SJCRH30 (cell line): ENCODE measurements around the gene AFF2. TPM values are rescaled to one million over a fixed set of nuclear protein-coding genes. Genes with fewer than 3 reads are reported as not detected.
"Not testable (repeated sequence)": the region's sequence is repeated elsewhere in the genome, so short reads cannot be mapped to it uniquely, and the experiment has no call there.

Source experiments
- DNase-seq, 2 experiments: peaks; one replicate each; pipeline ENCODE4 v3.0.0-alpha.2; 2015 to 2020
- H3K27ac ChIP-seq: fragments of 250-450 bp; sonication (Bioruptor Pico); 2 replicates; pipeline ENCODE4 v1.5.1; 2020; ENCODE audit warnings: mild to moderate bottlenecking, moderate library complexity
- H3K27me3 ChIP-seq: fragments of 250-450 bp; sonication (Bioruptor Pico); 2 replicates; pipeline ENCODE4 v1.5.1; 2020; ENCODE audit warnings: mild to moderate bottlenecking, moderate library complexity
- H3K36me3 ChIP-seq: fragments of 250-450 bp; sonication (Bioruptor Pico); 2 replicates; pipeline ENCODE4 v1.5.1; 2020; ENCODE audit warnings: mild to moderate bottlenecking, moderate library complexity
- H3K4me1 ChIP-seq: fragments of 250-450 bp; sonication (Bioruptor Pico); 2 replicates; pipeline ENCODE4 v1.5.1; 2020; ENCODE audit warnings: mild to moderate bottlenecking, moderate library complexity
- H3K4me3 ChIP-seq: fragments of 250-450 bp; sonication (Bioruptor Pico); 2 replicates; pipeline ENCODE4 v1.5.1; 2020; ENCODE audit warnings: mild to moderate bottlenecking, moderate library complexity
- H3K9me3 ChIP-seq: fragments of 250-450 bp; sonication (Bioruptor Pico); replicated peaks from 2 replicates; pipeline ENCODE4 v1.5.1; 2020; ENCODE audit warnings: mild to moderate bottlenecking, moderate library complexity
- total RNA-seq: library from RNA; depleted of rRNA; stranded (reverse); fragments of >200 nt; shearing (Covaris generic); gene quantifications from 2 replicates; pipeline ENCODE4 v1.2.3, GENCODE V29; 2014

The AFF2 gene
- total RNA-seq, 1 experiment from 2014 or later: 0.06 TPM

GRCh38 chrX:148669175-148669574 is 168.8 kb downstream of the AFF2 start:
- H3K4me3 ChIP-seq, H3K27me3 ChIP-seq, H3K36me3 ChIP-seq, H3K9me3 ChIP-seq, DNase-seq, H3K4me1 ChIP-seq, H3K27ac ChIP-seq: not testable (repeated sequence)

DNA sequence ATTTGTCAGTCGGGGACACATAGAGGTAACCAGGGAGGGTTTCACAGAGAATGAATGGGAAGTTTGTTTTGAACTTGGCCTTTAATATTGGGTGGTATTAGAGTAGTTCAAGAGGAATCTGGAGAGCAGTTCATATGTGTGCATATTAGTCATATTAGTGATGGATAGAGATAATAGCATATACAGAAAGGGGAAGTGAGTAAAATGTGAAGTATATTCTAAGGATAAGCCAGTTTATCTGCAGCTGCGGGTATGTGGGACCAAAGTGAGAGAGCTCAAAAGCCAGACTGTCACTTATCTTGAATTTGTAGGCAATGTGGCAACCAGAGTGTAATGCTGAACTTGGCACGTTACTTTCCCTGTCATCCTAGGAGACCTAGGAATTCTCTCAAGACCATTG is 169.9 kb downstream of the AFF2 start:
- Histone ChIP-seq H3K27ac (no peak overlapping the region), H3K4me3 (no peak overlapping the region), H3K36me3 (no peaks in the 10 kb centered on the region), H3K4me1 (no peaks in the 10 kb centered on the region), H3K27me3 (no peaks in the 10 kb centered on the region), H3K9me3 (no peaks in the 10 kb centered on the region)
- no peak for DNase-seq

DNA sequence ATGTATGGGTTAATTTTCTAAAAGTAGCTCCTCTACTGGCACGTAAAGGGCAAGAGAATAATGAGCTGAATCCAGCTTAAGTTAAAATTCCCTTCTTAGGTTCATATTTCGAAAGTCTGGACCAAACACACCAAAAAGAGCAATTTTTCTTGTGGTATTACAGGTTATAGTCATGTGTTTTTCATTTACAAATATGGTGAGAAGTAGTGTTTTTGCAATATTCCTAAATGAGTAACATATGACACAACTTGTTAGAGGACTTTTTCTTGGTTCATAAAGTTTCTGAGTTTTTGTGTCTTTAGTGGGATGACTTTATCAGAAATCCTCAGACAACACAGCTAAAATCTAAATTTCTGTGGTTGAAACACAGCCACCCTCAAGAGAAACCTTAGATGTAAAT is 172.1 kb downstream of the AFF2 start:
- H3K27ac ChIP-seq: no peak overlapping the region
- H3K9me3 ChIP-seq: no peaks in the 10 kb centered on the region
- no peak for DNase-seq
- H3K4me1 ChIP-seq: no peaks in the 10 kb centered on the region
- no peaks in the 10 kb centered on the region for H3K27me3 ChIP-seq
- H3K36me3 ChIP-seq: no peaks in the 10 kb centered on the region
- no peak overlapping the region for H3K4me3 ChIP-seq

GRCh38 chrX:148681605-148682004 is 181.2 kb downstream of the AFF2 start:
- DNase-seq: no peak
- Histone ChIP-seq H3K36me3 (no peaks in the 10 kb centered on the region), H3K27me3 (no peaks in the 10 kb centered on the region), H3K4me1 (no peaks in the 10 kb centered on the region), H3K27ac (no peak overlapping the region), H3K4me3 (no peak overlapping the region), H3K9me3 (no peaks in the 10 kb centered on the region)

DNA sequence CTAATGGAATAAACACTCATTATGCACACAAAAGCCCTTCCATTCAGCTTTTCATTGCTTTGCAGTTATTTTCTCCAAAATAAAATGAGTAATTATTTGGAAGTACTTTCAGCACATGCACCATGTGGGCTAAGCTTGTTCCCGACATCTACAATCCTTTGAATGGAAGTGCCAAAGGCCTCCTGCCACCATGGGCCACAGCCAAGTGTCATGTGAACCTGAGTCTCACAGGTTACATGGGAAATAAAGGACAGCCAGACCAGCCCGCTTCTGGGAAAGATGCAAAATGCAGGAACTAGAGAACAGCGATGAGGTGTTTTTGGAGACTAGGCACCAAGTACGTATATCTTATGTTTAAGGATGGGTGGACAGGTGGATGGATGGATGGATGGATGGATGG is 181.8 kb downstream of the AFF2 start:
- no peak for DNase-seq
- Histone ChIP-seq H3K36me3 (no peaks in the 10 kb centered on the region), H3K9me3 (no peaks in the 10 kb centered on the region), H3K4me1 (no peaks in the 10 kb centered on the region), H3K27me3 (no peaks in the 10 kb centered on the region), H3K4me3 (no peak overlapping the region), H3K27ac (no peak overlapping the region)

DNA sequence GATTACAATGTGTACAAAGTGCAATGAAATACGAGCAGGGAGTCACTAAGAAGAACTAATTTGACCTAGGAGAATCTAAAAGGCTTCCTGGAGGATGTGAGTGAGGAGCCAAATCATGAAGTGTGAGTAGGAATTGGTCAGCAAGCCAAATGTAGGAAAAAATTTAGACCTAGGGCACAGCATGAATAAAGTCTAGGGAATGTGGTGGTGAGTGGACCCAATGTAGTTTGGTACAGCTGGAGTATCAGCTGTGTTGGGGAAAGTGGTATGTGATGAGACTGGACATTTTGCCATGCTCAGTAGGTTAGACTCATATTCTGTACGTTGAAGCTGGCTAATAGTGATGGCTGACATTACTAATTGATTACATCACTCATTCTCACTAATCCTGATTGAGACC is 191.0 kb downstream of the AFF2 start:
- DNase-seq: peak in 1 of 2 experiments; percentile 0
- no peaks in the 10 kb centered on the region for H3K36me3 ChIP-seq
- no peaks in the 10 kb centered on the region for H3K27me3 ChIP-seq
- H3K9me3 ChIP-seq: no peaks in the 10 kb centered on the region
- H3K27ac ChIP-seq: no peak overlapping the region
- H3K4me3 ChIP-seq: no peak overlapping the region
- H3K4me1 ChIP-seq: no peaks in the 10 kb centered on the region

GRCh38 chrX:148695255-148695654 is 194.8 kb downstream of the AFF2 start:
- H3K27me3 ChIP-seq: no peaks in the 10 kb centered on the region
- H3K36me3 ChIP-seq: no peaks in the 10 kb centered on the region
- DNase-seq: no peak
- no peaks in the 10 kb centered on the region for H3K9me3 ChIP-seq
- H3K27ac ChIP-seq: no peak overlapping the region
- no peak overlapping the region for H3K4me3 ChIP-seq
- no peaks in the 10 kb centered on the region for H3K4me1 ChIP-seq

DNA sequence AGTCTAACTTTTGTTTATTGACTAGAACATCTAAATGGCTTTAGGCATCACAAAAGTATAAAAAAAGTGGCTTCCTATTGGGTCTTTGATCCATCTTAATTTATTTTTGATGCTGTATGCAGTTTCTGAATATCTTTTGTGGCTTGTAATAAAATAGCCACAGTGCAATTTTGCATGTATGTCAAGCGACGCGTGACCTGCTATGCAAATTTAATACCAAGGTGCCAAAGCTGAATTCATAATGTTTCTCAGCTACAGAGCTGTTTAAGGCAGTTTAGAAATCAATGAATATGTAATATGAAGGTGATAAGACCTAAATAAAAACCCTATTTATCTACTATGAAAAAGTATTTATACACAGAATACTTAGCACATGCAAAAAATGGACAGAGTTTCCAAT is 197.8 kb downstream of the AFF2 start:
- no peak overlapping the region for H3K27ac ChIP-seq
- no peak for DNase-seq
- H3K9me3 ChIP-seq: no peaks in the 10 kb centered on the region
- H3K4me1 ChIP-seq: no peaks in the 10 kb centered on the region
- no peaks in the 10 kb centered on the region for H3K36me3 ChIP-seq
- H3K4me3 ChIP-seq: no peak overlapping the region
- no peaks in the 10 kb centered on the region for H3K27me3 ChIP-seq

- H3K36me3 ChIP-seq: no peaks in the 10 kb centered on the region
- no peaks in the 10 kb centered on the region for H3K9me3 ChIP-seq
- H3K27ac ChIP-seq: no peak overlapping the region
- H3K4me3 ChIP-seq: no peak overlapping the region
- H3K27me3 ChIP-seq: no peaks in the 10 kb centered on the region
- no peak for DNase-seq
- no peaks in the 10 kb centered on the region for H3K4me1 ChIP-seq
Observed at GRCh38 chrX:148700021-148700420, 199.6 kb downstream of the AFF2 start.

DNA sequence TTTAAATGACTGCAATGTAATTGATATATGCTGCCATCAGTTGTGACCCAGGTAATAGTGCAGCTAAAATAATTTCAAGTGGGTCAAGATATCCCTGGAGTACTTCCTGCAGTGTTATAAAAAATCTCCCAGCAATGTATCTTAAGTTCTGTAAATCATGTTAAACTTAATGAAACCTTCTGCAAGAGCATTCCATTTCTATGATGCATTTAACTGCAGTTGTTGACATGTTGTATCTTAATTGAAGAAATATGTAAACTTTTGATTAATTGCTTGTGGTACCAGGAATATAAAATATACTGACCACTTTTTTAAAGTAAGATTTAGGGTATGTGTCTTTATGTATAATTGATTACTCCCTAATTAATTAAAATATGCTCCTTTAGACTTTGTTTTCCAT is 213.6 kb downstream of the AFF2 start:
- Histone ChIP-seq H3K36me3 (no peaks in the 10 kb centered on the region), H3K27me3 (no peaks in the 10 kb centered on the region), H3K4me3 (no peak overlapping the region), H3K4me1 (no peaks in the 10 kb centered on the region), H3K9me3 (no peaks in the 10 kb centered on the region), H3K27ac (no peak overlapping the region)
- DNase-seq: no peak

GRCh38 chrX:148715361-148715760 is 214.9 kb downstream of the AFF2 start:
- H3K27ac ChIP-seq: no peak overlapping the region
- no peak for DNase-seq
- H3K9me3 ChIP-seq: no peaks in the 10 kb centered on the region
- H3K4me3 ChIP-seq: no peak overlapping the region
- no peaks in the 10 kb centered on the region for H3K4me1 ChIP-seq
- H3K27me3 ChIP-seq: no peaks in the 10 kb centered on the region
- no peaks in the 10 kb centered on the region for H3K36me3 ChIP-seq

DNA sequence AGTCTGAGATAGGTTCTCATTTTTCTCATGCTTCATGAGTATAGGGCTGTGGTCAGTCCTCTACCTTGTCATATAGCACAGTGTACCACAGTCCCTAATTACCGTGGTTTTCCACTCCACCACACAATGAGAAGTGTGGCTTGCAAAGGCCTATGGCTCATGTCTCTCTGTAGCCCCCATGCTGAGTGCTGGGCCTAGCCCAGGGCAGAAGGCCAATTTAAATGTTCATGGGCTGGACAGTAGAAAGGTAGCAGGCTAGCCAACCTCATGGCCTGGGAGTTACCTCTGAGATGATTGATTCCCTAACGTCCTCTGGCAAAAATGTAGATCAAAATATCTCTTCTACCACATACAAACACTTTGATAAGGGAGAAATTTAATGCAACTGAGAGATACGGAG is 222.5 kb downstream of the AFF2 start:
- Histone ChIP-seq H3K4me1 (no peaks in the 10 kb centered on the region), H3K9me3 (no peaks in the 10 kb centered on the region), H3K4me3 (no peak overlapping the region), H3K27ac (no peak overlapping the region), H3K36me3 (no peaks in the 10 kb centered on the region), H3K27me3 (no peaks in the 10 kb centered on the region)
- DNase-seq: no peak

DNA sequence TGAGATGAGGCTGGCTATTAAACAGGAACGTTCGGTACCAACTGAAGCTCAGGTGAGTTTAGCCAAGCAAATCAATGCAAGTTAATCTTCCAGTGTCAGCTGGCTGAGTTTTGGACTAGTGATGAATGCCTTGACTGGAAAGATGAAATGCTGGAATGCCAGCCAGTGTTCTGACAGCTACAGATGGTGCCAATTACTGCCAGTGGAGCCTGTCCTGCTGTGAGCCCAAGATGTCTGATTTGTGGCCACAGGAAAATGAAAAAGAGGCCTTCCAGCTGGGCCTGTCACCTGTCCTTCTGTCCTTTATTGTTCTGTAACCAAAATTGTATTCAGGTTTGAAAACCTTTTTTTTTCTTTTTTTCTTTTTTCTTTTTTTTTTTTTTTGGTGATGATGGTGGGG is 223.1 kb downstream of the AFF2 start:
- Histone ChIP-seq H3K9me3 (no peaks in the 10 kb centered on the region), H3K27me3 (no peaks in the 10 kb centered on the region), H3K36me3 (no peaks in the 10 kb centered on the region), H3K4me3 (no peak overlapping the region), H3K4me1 (no peaks in the 10 kb centered on the region), H3K27ac (no peak overlapping the region)
- DNase-seq: no peak

GRCh38 chrX:148728901-148729300 is 228.5 kb downstream of the AFF2 start:
- no peaks in the 10 kb centered on the region for H3K4me1 ChIP-seq
- no peak overlapping the region for H3K27ac ChIP-seq
- no peaks in the 10 kb centered on the region for H3K9me3 ChIP-seq
- DNase-seq: no peak
- H3K4me3 ChIP-seq: no peak overlapping the region
- H3K36me3 ChIP-seq: no peaks in the 10 kb centered on the region
- no peaks in the 10 kb centered on the region for H3K27me3 ChIP-seq

DNA sequence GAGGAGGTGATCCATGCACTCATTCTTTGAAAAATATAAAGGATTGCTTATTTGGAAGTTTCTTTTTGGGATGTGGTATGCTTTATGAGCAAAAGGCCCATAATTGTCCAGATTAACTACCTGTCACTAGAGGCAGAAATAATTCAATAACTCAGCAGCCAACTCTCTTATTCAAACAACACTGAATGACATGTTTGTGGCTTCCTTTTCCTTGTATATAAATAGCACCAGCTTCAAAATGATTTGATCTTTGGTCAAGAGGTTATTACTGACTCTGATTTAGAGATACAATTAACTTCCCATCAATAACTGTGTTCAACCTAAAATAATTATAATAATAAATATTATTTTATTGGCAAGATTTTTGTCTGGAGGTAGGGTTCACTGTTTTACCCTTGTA is 232.3 kb downstream of the AFF2 start:
- no peaks in the 10 kb centered on the region for H3K4me1 ChIP-seq
- no peaks in the 10 kb centered on the region for H3K27me3 ChIP-seq
- H3K4me3 ChIP-seq: no peak overlapping the region

DNA sequence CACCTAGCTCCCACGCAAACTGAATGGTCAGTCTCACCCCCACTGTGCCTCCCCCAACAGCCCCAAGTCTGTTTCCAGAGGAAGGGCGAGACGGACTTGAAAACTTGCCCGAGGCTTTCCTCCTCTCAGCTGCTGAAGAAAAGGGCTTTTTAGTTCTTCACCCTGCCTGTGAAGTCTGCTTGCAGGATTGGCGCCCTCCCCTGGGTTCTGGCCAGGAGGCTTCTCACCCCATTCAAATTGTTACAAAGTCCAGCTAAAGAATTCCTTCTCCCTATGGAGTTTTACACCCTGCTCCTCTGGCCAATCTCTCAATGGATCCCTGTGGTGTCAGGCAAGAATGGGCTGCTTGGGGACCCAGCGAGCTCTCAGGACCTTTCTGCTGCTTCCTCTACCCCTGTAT is 241.0 kb downstream of the AFF2 start:
- H3K4me3 ChIP-seq: no peak overlapping the region
- no peaks in the 10 kb centered on the region for H3K9me3 ChIP-seq
- no peak for DNase-seq
- no peaks in the 10 kb centered on the region for H3K27me3 ChIP-seq
- no peak overlapping the region for H3K27ac ChIP-seq
- H3K4me1 ChIP-seq: no peaks in the 10 kb centered on the region
- no peaks in the 10 kb centered on the region for H3K36me3 ChIP-seq

More for the DNA sequence above, 232.3 kb downstream of the AFF2 start:
- Histone ChIP-seq H3K9me3 (no peaks in the 10 kb centered on the region), H3K36me3 (no peaks in the 10 kb centered on the region), H3K27ac (no peak overlapping the region)
- no peak for DNase-seq

DNA sequence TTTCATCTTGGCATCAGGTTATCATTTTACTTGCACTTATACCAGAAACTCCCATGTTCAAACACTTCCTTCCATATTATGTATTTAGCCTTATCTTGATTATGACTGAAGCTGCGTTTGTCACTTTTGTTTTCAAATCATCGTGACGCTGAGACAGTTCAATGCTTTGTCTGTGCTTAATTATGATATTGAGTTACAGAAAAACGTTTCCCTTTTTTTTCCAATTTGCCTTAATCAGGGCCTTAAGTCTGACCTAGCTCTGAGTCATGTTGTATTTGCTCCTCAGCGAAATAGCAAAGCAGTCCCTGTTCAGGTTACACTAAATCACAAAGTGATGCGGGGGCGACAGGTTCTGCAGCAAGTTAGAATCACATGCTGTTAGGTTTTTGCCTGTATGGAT is 254.7 kb downstream of the AFF2 start:
- Histone ChIP-seq H3K4me3 (no peak overlapping the region), H3K36me3 (no peaks in the 10 kb centered on the region), H3K27ac (no peak overlapping the region), H3K4me1 (no peaks in the 10 kb centered on the region), H3K27me3 (no peaks in the 10 kb centered on the region), H3K9me3 (no peaks in the 10 kb centered on the region)
- DNase-seq: no peak
